AG04449 (cell line): ENCODE measurements around the gene KYAT1.

Source experiments
- CTCF ChIA-PET: fragments of 350-600 bp; formaldehyde crosslinking; extraction: SDS; loops from one replicate; lab custom pipeline; 2021; ENCODE audit warnings: antibody characterized with exemption; lab: Yijun Ruan, JAX
- POLR2A ChIA-PET: fragments of 400-600, 350-600 bp; formaldehyde crosslinking; extraction: SDS; loops from one replicate; lab custom pipeline; 2020; ENCODE audit warnings: antibody characterized with exemption, inconsistent platforms; lab: Yijun Ruan, JAX
- DNase-seq: peaks from one replicate; pipeline ENCODE4 v3.0.0-alpha.2; 2010; ENCODE audit warnings: low read depth, low spot score
- H3K4me3 ChIP-seq: 2 replicates; pipeline ENCODE4 v1.5.1; 2011; ENCODE audit warnings: low read depth, mild to moderate bottlenecking, control low read depth, low read length
- CTCF ChIP-seq: IDR thresholded peaks from one replicate; pipeline ENCODE4 v1.5.1; 2011; ENCODE audit warnings: mild to moderate bottlenecking, moderate library complexity, low read length, control low read depth, inconsistent platforms; ENCODE audit not compliant: insufficient read depth; ENCODE audit errors: missing control alignments

Gene KYAT1

DNA sequence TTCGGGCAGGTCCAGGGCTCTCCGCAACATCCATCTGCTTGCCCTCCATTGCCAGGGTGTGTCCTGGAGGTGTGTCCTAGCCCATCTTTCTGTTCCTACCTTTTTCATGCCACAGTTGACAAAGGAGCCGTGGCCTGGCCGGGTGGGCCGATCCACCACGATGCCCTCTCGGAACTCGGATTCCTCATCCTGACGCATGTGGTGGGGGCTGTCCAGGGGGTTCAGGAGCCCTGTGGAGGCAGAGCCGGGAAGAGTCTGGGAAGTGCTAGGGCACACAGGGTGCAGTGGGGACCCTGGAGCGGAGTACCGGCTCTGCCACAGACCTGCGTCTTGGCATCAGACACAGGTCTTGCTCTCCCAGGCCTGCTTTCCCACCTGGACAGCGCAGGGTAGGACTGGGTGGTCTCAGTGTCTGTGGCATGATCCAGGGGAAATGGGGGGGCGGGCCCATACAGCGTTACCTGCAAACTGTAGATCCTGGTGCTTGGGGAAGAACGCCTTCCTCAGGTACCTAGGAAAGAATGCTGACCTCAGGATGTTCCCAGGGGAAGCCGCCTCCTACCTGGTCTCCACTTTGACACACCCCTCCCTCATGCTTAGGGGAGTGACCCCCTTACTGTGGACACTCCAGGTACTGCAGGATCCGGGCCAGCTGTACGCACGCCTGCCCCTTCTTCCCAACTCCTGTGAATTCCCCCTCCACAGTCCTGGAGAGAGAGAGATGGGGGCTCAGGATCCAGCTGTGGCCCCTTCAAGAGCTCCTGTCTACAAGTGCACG lies 55.6 kb downstream of the KYAT1 start:
- no peak overlapping the region for H3K4me3 ChIP-seq
- ChIA-PET CTCF (interaction anchor here (1.9 to 4.9 kb wide), 2 partner anchors 7 to 93 kb away, joined by 4 to 67 read pairs; partner anchors contain the start of gene ENDOG), POLR2A (no interaction called here)
- TF ChIP-seq CTCF, result no peak
- no peak for DNase-seq

DNA sequence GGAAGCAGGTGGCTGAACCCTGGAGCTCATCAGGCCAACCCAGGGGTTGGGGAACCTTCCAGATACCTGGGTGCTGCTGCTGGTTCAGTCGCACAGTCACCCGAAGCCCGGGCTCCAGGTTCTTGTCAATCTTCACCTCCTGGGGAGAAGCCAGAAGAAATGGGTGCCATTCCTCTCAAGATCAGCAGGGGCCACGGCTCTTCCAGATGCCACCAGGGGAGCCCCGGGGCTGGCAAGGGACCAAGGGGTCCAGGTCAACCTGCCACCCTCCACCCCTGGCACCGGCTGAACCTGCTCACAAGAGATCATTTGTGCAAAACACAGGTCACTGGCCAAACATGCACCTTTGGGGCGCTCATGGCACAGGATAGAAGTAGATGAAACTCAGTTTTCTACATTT lies 56.8 kb downstream of the KYAT1 start:
- TF ChIP-seq CTCF, result no peak
- ChIA-PET CTCF (no interaction called here), POLR2A (no interaction called here)
- no peak overlapping the region for H3K4me3 ChIP-seq
- DNase-seq, result no peak

DNA sequence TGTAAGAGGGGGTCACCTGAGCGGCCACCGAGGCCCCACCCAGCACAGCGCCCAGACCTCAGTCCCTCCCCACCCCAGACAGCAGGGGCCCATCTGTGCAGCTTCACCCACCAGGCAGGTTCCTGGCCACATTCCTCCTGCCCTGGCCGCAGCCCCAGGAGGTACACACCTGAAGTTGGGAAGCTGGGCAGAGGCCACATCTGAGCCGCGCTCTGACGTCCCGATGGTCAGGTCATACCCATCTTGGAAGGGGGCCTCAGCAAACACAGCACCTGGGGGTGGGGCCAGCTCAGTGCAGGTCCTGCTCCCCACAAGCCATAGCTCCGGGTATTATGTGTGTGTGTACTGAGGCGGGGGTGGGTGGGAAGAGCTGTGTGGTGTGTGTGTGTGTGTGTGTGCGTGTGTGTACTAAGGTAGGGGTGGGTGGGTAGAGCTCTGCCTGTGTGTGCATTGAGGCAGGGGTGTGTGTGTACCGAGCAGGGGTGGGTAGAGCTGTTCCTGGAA lies 57.8 kb downstream of the KYAT1 start:
- CTCF ChIA-PET, result no interaction called here

DNA sequence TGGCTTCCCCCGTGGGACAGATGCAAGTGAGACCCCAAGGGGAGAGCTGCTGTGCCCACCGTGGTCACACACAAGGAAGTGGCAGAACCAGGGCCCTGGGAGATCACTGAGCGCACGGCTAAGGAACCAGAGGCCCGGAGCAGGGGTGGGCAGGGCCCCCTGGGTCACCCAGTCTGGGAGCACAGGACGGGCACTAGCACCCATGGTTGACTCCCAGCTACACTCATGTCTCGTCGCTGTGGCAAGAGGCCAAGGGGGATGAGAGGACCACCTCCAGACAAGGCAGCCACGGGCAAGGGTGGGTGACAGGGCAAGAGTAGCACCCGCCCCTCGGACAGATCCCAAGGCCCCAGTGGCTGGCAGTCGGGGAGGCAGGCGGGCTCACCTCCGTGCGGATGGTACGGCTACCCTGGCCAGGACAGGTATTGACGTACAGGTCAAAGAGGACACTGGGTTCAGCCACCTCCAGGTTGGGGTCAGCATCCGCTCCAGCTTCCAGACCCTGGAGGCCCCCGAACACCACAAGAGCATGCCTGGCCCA lies 58.3 kb downstream of the KYAT1 start:
- ChIA-PET CTCF (no interaction called here), POLR2A (no interaction called here)
- H3K4me3 ChIP-seq, result no peak overlapping the region
- no peak for DNase-seq
- TF ChIP-seq CTCF, result no peak

More for the DNA sequence above, 57.8 kb downstream of the KYAT1 start:
- no peak for TF ChIP-seq CTCF
- no peak overlapping the region for H3K4me3 ChIP-seq
- POLR2A ChIA-PET, result no interaction called here
- no peak for DNase-seq

- CTCF ChIA-PET, result no interaction called here
- POLR2A ChIA-PET, result no interaction called here
Measured at GRCh38 chr9:128822407-128823042, 59.2 kb downstream of the KYAT1 start.

More at GRCh38 chr9:128822407-128823042, 59.2 kb downstream of the KYAT1 start:
- no peak for DNase-seq
- no peak overlapping the region for H3K4me3 ChIP-seq
- no peak for TF ChIP-seq CTCF
